ENCODE results near the gene ACACA.

- no peak for TF ChIP-seq ZNF600 (tag by site-specific recombination; IDR thresholded peaks at IDR 0.05)
- no peak for TF ChIP-seq ZNF266 (tag by site-specific recombination; IDR thresholded peaks at IDR 0.05; ENCODE audit: low read depth)
- TF ChIP-seq TCF7L2 (IDR thresholded peaks at IDR 0.05; ENCODE audit: borderline replicate concordance, low read depth, low read length), result no peak
- TF ChIP-seq ZBTB1 (tag by site-specific recombination; IDR thresholded peaks at IDR 0.05), result no peak
- no peak for TF ChIP-seq CTCF (tag by site-specific recombination; IDR thresholded peaks at IDR 0.05)
- TF ChIP-seq ZNF23 (tag by site-specific recombination; IDR thresholded peaks at IDR 0.05; ENCODE audit: borderline replicate concordance), result no peak
- TF ChIP-seq ZNF24 (tag by site-specific recombination; IDR thresholded peaks at IDR 0.05), result no peak
- no peak for TF ChIP-seq ZNF274 (IDR thresholded peaks at IDR 0.05; ENCODE audit: low read length)
- no peak for TF ChIP-seq ZNF274 (tag by site-specific recombination; IDR thresholded peaks at IDR 0.05; ENCODE audit: borderline replicate concordance)
These were observed 111.7 kb downstream of the ACACA start for GRCh38 chr17:37294888-37295287.

Measured in HEK293 (cell line).